Measurements from ENCODE around the gene LPCAT4.
"Not testable (repeated sequence)": the region's sequence is repeated elsewhere in the genome, so short reads cannot be mapped to it uniquely, and the experiment has no call there.

The LPCAT4 gene, protein sequence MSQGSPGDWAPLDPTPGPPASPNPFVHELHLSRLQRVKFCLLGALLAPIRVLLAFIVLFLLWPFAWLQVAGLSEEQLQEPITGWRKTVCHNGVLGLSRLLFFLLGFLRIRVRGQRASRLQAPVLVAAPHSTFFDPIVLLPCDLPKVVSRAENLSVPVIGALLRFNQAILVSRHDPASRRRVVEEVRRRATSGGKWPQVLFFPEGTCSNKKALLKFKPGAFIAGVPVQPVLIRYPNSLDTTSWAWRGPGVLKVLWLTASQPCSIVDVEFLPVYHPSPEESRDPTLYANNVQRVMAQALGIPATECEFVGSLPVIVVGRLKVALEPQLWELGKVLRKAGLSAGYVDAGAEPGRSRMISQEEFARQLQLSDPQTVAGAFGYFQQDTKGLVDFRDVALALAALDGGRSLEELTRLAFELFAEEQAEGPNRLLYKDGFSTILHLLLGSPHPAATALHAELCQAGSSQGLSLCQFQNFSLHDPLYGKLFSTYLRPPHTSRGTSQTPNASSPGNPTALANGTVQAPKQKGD

DNA sequence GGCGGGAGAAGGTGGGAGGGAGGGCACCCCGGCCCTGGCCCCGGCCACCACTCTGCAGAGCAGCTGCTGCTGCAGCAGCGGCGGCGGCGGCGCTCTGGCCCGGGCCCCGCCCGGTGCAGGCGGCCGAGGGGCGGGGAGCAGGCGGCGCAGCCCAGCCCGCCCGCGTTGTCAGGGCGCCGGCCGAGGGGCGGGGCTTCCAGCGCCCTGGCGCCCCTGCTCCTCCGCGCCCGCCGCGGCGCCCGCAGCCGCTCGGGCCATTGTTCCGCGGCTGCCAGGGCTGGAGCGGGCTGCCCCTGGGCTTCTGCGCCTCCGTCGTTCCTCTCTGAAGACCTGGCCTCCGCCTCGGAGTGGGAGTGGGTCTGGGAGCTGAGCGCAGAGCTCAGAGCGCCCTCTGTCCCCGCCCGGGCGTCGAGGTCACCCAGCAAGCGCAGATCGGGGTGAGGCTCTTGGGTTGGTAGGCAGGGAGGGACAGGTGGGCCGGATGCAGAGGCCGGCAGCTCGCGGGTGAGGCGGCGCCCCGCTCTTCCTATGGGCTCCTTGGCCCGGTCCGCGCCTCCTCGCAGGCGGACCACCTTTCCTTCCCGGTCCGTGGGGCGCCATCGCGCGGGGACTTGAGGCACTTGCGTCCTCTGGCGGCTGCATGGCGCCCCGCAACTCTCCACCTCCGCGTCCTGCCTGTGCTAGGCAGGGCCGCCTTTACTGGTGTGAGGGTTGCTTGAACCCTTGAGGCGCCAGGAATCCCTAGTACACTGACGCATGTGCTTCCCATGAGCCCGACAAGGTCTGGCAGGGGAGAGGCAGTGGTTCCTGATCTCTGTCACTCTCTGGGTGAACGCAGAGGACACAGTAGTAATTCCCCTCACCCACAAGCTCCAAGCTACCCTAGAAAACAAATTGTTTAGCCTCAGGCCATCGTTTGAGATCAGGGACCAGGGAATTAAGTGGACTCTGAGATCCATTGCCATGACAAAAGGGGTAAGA is at the start of gene LPCAT4:
LPCAT4 (minus strand) TSS at position 96 of the 981 bp plus-strand sequence. CDS start 96 bp downstream, outside the sequence.
- peak within 1 kb of the TSS; percentile 96 for H2AFZ ChIP-seq (ENCODE audit: low read depth, low read length, severe bottlenecking)
- H3F3A ChIP-seq (ENCODE audit: insufficient read depth) = peaks cover 5% of the 10 kb centered on the region

DNA sequence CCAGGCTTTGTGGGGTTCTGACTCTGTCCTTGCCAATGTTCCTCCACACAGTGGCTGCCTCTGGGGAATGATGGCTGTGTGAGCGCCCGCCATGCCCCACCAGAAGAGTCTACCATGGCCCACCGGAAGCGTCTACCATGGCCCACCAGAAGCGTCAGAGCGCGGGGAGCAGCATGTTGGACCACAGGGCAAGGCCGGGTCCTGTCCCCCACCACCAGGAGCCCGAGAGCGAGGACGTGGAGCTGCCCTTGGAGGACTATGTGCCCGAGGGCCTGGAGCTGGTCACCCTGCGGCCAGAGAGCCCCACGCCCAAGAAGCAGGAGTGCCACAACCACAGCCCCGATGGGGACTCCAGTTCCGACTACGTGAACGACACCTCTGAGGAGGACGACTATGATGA is 42.5 kb upstream of the LPCAT4 start:
- not testable (repeated sequence) for H3F3A ChIP-seq (ENCODE audit: insufficient read depth); H3K9me2 ChIP-seq (replicated peaks; ENCODE audit: insufficient read depth, low read length); H3K9ac ChIP-seq (ENCODE audit: low read length); H4K20me1 ChIP-seq (ENCODE audit: low read depth, low read length); H2AFZ ChIP-seq (ENCODE audit: low read depth, low read length, severe bottlenecking); H3K4me2 ChIP-seq (ENCODE audit: low read depth, low read length, poor library complexity, severe bottlenecking); H3K9me3 ChIP-seq (ENCODE audit: insufficient read depth, low read length); H3K79me2 ChIP-seq (ENCODE audit: insufficient read depth, low read length); H3K27me3 ChIP-seq (ENCODE audit: low read length); H3K27ac ChIP-seq (ENCODE audit: low read depth, low read length); H3K36me3 ChIP-seq (ENCODE audit: low read length); H3K4me3 ChIP-seq (ENCODE audit: insufficient read depth, low read length, poor library complexity, severe bottlenecking)

More for the DNA sequence above, at the start of gene LPCAT4:
- peak within 1 kb of the TSS; percentile 96 for H3K27ac ChIP-seq (ENCODE audit: low read depth, low read length)
- H3K4me3 ChIP-seq (ENCODE audit: insufficient read depth, low read length, poor library complexity, severe bottlenecking) = peak within 1 kb of the TSS; percentile 89
- peaks cover 18% of the 10 kb centered on the region; the same call in 1 of the 2 replicates for H3K79me2 ChIP-seq (ENCODE audit: insufficient read depth, low read length)
- H3K27me3 ChIP-seq (ENCODE audit: low read length) = no peaks in the 10 kb centered on the region
- no peaks in the 10 kb centered on the region for H3K9me3 ChIP-seq (ENCODE audit: insufficient read depth, low read length)
- H3K4me2 ChIP-seq (ENCODE audit: low read depth, low read length, poor library complexity, severe bottlenecking) = peak within 1 kb of the TSS; percentile 95
- no peaks in the 10 kb centered on the region for H3K9me2 ChIP-seq (replicated peaks; ENCODE audit: insufficient read depth, low read length)
- TF ChIP-seq, protein P1, sequence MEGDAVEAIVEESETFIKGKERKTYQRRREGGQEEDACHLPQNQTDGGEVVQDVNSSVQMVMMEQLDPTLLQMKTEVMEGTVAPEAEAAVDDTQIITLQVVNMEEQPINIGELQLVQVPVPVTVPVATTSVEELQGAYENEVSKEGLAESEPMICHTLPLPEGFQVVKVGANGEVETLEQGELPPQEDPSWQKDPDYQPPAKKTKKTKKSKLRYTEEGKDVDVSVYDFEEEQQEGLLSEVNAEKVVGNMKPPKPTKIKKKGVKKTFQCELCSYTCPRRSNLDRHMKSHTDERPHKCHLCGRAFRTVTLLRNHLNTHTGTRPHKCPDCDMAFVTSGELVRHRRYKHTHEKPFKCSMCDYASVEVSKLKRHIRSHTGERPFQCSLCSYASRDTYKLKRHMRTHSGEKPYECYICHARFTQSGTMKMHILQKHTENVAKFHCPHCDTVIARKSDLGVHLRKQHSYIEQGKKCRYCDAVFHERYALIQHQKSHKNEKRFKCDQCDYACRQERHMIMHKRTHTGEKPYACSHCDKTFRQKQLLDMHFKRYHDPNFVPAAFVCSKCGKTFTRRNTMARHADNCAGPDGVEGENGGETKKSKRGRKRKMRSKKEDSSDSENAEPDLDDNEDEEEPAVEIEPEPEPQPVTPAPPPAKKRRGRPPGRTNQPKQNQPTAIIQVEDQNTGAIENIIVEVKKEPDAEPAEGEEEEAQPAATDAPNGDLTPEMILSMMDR (IDR thresholded peaks at IDR 0.05; ENCODE audit: insufficient read depth, low read length, poor library complexity, severe bottlenecking) = peak; percentile 92
- TF ChIP-seq EZH2phosphoT487 (conservative IDR thresholded peaks at IDR 0.05; ENCODE audit: low read length) = no peak
- H3K9ac ChIP-seq (ENCODE audit: low read length) = peak within 1 kb of the TSS; percentile 88
- H4K20me1 ChIP-seq (ENCODE audit: low read depth, low read length) = no peaks in the 10 kb centered on the region
- H3K36me3 ChIP-seq (ENCODE audit: low read length) = no peaks in the 10 kb centered on the region

DNA sequence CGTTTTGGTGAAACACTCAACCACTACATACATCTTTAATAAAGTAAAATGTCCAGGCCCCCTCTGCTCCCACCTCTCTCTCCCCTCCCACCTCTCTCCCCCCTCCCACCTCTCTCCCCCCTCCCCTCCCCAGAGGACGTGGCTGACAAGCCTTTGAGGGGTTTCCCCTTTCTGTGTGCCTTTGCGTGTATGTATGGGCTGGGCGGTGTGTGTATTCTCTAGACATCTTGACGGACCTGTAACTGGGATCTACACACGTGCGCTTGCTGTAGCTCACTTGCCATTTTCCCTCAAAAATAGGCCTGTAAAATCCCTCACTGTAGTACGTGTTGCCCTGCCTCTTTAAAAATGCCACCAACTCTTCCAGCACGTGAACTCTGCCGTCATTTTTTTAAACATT is 42.0 kb upstream of the LPCAT4 start:
- H3K4me3 ChIP-seq (ENCODE audit: insufficient read depth, low read length, poor library complexity, severe bottlenecking); H3K27ac ChIP-seq (ENCODE audit: low read depth, low read length); H3K9me3 ChIP-seq (ENCODE audit: insufficient read depth, low read length); H3K9ac ChIP-seq (ENCODE audit: low read length); H3K4me2 ChIP-seq (ENCODE audit: low read depth, low read length, poor library complexity, severe bottlenecking); H2AFZ ChIP-seq (ENCODE audit: low read depth, low read length, severe bottlenecking); H3K27me3 ChIP-seq (ENCODE audit: low read length); H4K20me1 ChIP-seq (ENCODE audit: low read depth, low read length); H3K9me2 ChIP-seq (replicated peaks; ENCODE audit: insufficient read depth, low read length); H3F3A ChIP-seq (ENCODE audit: insufficient read depth); H3K79me2 ChIP-seq (ENCODE audit: insufficient read depth, low read length); H3K36me3 ChIP-seq (ENCODE audit: low read length): not testable (repeated sequence)

DNA sequence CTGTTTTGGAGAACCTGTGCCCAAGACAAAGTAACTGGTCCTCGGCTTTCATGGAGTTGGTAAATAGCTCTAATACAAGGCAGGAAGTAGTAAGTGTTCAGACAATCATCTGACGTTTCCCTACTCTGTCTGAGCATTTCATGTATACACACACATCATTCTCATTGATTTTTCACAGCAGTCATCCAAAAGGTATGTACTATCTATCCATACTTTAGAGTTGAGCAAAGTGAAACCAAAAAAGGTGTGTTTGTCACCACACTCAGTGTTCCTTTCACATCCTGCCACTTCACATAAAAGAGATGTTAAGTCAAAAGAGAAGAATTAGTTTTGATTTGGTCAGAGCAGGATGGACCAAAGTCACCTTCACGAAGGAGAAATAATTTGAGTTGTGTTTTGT is 36.9 kb upstream of the LPCAT4 start:
- H3F3A ChIP-seq (ENCODE audit: insufficient read depth) = not testable (repeated sequence)

DNA sequence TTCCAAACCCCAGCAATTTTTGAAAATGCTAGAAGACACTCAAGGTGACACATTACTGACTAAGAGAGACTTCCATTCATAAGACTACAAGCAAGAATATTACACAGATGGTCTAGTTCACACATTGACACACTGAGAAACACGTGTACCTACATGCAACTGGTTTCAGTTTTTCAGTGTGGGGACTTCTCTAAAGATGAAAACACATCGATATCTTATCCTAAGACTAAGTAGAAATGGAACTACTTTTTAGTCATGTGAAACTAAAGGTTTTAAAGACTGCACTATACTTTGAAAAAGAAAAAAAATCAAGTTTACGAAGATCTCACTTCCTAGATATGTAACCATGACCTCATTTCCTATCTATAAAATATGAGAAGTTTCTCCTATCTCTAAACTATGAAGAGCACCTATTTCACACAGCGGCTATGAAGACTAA is 36.2 kb upstream of the LPCAT4 start:
- H3K9ac ChIP-seq (ENCODE audit: low read length); H3K36me3 ChIP-seq (ENCODE audit: low read length); H2AFZ ChIP-seq (ENCODE audit: low read depth, low read length, severe bottlenecking); H3F3A ChIP-seq (ENCODE audit: insufficient read depth); H4K20me1 ChIP-seq (ENCODE audit: low read depth, low read length); H3K4me3 ChIP-seq (ENCODE audit: insufficient read depth, low read length, poor library complexity, severe bottlenecking); H3K79me2 ChIP-seq (ENCODE audit: insufficient read depth, low read length); H3K9me3 ChIP-seq (ENCODE audit: insufficient read depth, low read length); H3K9me2 ChIP-seq (replicated peaks; ENCODE audit: insufficient read depth, low read length); H3K27ac ChIP-seq (ENCODE audit: low read depth, low read length); H3K4me2 ChIP-seq (ENCODE audit: low read depth, low read length, poor library complexity, severe bottlenecking); H3K27me3 ChIP-seq (ENCODE audit: low read length): not testable (repeated sequence)

More for the DNA sequence above, 36.9 kb upstream of the LPCAT4 start:
- not testable (repeated sequence) for H3K79me2 ChIP-seq (ENCODE audit: insufficient read depth, low read length); H3K4me3 ChIP-seq (ENCODE audit: insufficient read depth, low read length, poor library complexity, severe bottlenecking); H3K9me3 ChIP-seq (ENCODE audit: insufficient read depth, low read length); H2AFZ ChIP-seq (ENCODE audit: low read depth, low read length, severe bottlenecking); H3K27me3 ChIP-seq (ENCODE audit: low read length); H3K27ac ChIP-seq (ENCODE audit: low read depth, low read length); H3K4me2 ChIP-seq (ENCODE audit: low read depth, low read length, poor library complexity, severe bottlenecking); H4K20me1 ChIP-seq (ENCODE audit: low read depth, low read length); H3K9me2 ChIP-seq (replicated peaks; ENCODE audit: insufficient read depth, low read length); H3K9ac ChIP-seq (ENCODE audit: low read length); H3K36me3 ChIP-seq (ENCODE audit: low read length)

DNA sequence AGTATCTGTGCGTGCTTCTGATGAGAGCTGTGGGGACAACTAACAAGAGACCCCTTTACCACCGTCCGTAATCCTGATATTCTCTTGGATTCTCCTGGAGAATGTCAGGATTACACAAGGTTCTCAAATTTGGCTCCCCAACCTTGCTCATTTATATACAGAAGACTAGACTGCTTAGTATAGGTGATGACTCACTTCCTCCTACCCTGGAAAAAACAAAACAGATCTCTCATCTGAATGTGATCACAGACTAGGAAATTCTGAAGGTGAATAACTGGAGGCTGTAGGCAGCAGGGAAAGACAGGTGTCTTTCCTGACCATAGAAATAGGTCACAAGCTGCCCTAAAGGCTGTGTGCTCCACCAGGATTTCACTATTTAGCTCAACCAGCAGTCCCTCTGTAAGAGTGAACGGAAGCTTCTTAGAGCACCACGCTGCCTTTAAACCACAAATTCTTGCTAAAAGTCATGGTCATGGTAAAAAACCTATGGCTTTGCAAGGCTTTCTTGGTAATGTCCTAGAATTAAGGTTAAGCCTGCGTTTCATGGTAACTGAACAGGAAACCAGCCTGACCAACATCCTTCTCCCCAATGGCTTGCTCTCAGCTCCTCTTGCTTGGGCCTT is 30.8 kb upstream of the LPCAT4 start:
- not testable (repeated sequence) for H3K79me2 ChIP-seq (ENCODE audit: insufficient read depth, low read length); H3K9me2 ChIP-seq (replicated peaks; ENCODE audit: insufficient read depth, low read length); H3K36me3 ChIP-seq (ENCODE audit: low read length); H3K27ac ChIP-seq (ENCODE audit: low read depth, low read length); H3K9me3 ChIP-seq (ENCODE audit: insufficient read depth, low read length); H2AFZ ChIP-seq (ENCODE audit: low read depth, low read length, severe bottlenecking); H3K4me3 ChIP-seq (ENCODE audit: insufficient read depth, low read length, poor library complexity, severe bottlenecking); H3F3A ChIP-seq (ENCODE audit: insufficient read depth); H3K9ac ChIP-seq (ENCODE audit: low read length); H4K20me1 ChIP-seq (ENCODE audit: low read depth, low read length); H3K4me2 ChIP-seq (ENCODE audit: low read depth, low read length, poor library complexity, severe bottlenecking); H3K27me3 ChIP-seq (ENCODE audit: low read length)

All from SU-DHL-6 (cell line).